ENCODE measurements around the gene SLC12A8. TPM values are rescaled to one million over a fixed set of nuclear protein-coding genes. Genes with fewer than 3 reads are reported as not detected.

The SLC12A8 gene
- total and polyA plus RNA-seq, 2 of the 13 experiments (the other 11 are each of a cell fraction or from before 2014, with no cell fraction given): 0.44 to 0.71 TPM

- TF ChIP-seq CAMTA2 (CRISPR knock-in tag; IDR thresholded peaks at IDR 0.05; ENCODE audit: borderline replicate concordance) (no peak), ZNF790 (CRISPR knock-in tag; IDR thresholded peaks at IDR 0.05; ENCODE audit: borderline replicate concordance) (no peak), ZNF30 (CRISPR knock-in tag; IDR thresholded peaks at IDR 0.05) (no peak), ZNF615 (CRISPR knock-in tag; IDR thresholded peaks at IDR 0.05; ENCODE audit: borderline replicate concordance) (no peak), TAF1 (CRISPR knock-in tag; IDR thresholded peaks at IDR 0.05) (no peak), ZNF276 (CRISPR knock-in tag; IDR thresholded peaks at IDR 0.05; ENCODE audit: low read depth) (no peak), ZNF563 (CRISPR knock-in tag; IDR thresholded peaks at IDR 0.05) (no peak), ZFP62 (CRISPR knock-in tag; IDR thresholded peaks at IDR 0.05) (no peak), SMAD9 (CRISPR knock-in tag; IDR thresholded peaks at IDR 0.05) (no peak), JDP2 (CRISPR knock-in tag; IDR thresholded peaks at IDR 0.05; ENCODE audit: borderline replicate concordance) (no peak), ZBTB14 (CRISPR knock-in tag; IDR thresholded peaks at IDR 0.05) (no peak), ZSCAN29 (CRISPR knock-in tag; conservative IDR thresholded peaks at IDR 0.05) (no peak), ATF5 (CRISPR knock-in tag; IDR thresholded peaks at IDR 0.05; ENCODE audit: low read depth) (no peak), ZNF572 (CRISPR knock-in tag; IDR thresholded peaks at IDR 0.05) (no peak), E2F2 (CRISPR knock-in tag; IDR thresholded peaks at IDR 0.05; ENCODE audit: borderline replicate concordance) (no peak)
- CTCF ChIA-PET (ENCODE audit: low intra/inter-chr PET ratio, low total read pairs): no interaction called here
- DNase-seq (ENCODE audit: low spot score): no peak
- H3K27ac ChIP-seq (ENCODE audit: extremely low read length, insufficient read depth, low read length): no peak overlapping the region
- intact Hi-C loops (cut with micrococcal nuclease; ENCODE audit: unreplicated experiment): no loop called here
- POLR2A ChIA-PET: no interaction called here
- no peak for FAIRE-seq
- no peak overlapping the region for H2AFZ ChIP-seq (ENCODE audit: low read length)
- no peak overlapping the region for H3K9ac ChIP-seq (ENCODE audit: insufficient read depth, low read depth, low read length)
- in situ Hi-C loops (cut with HindIII; ENCODE audit: extremely low pct_ligation_motif_present, low pct_unique_long_range_greater_than_20kb): no loop called here
- peaks cover 0 to 1% of the 10 kb centered on the region in 2 experiments; a peak in 1 of 5 replicates for H3K27me3 ChIP-seq (ENCODE audit: control insufficient read depth in 1 of 2, insufficient read depth in 2 of 2, low read length in 2 of 2)
- H3K4me2 ChIP-seq (ENCODE audit: low read depth, low read length): no peak overlapping the region
- no peaks in the 10 kb centered on the region for H3K36me3 ChIP-seq (replicated peaks in 1 of 2; ENCODE audit: control insufficient read depth in 1 of 2, insufficient read depth in 2 of 2, low read length in 2 of 2)
- H4K20me1 ChIP-seq (ENCODE audit: insufficient read depth, low read length): no peaks in the 10 kb centered on the region
- peaks cover 10% of the 10 kb centered on the region; the same call in 1 of the 2 replicates for H3K4me1 ChIP-seq (ENCODE audit: insufficient read depth, low read length)
- no peak overlapping the region for H3K4me3 ChIP-seq (replicated peaks in 1 of 3; ENCODE audit: insufficient read depth in 1 of 3, low read depth in 2 of 3, low read length in 3 of 3)
- no peaks in the 10 kb centered on the region for H3K9me3 ChIP-seq (ENCODE audit: low read length)
- ATAC-seq: no peak
- no peaks in the 10 kb centered on the region for H3K79me2 ChIP-seq (ENCODE audit: insufficient read depth, low read length)
- no TSS peak for BruUV-seq (replicated peaks)
Observed at GRCh38 chr3:125085166-125085565, 127.4 kb downstream of the SLC12A8 start.

All from HepG2 (cell line).